HepG2 (cell line): Measurements from ENCODE around the gene PEF1. TPM values are rescaled to one million over a fixed set of nuclear protein-coding genes. Genes with fewer than 3 reads are reported as not detected.

Source experiments
- ATAC-seq: fragments of 200-7000 bp; cut with Tn5 transposase; 3 replicates; pipeline ENCODE4 v1.9.1; 2020; ENCODE audit warnings: mild to moderate bottlenecking, moderate library complexity
- BruUV-seq: library from RNA; stranded (reverse); fragments of 400-500 nt; replicated peaks from 2 replicates; lab custom pipeline; 2021; lab: Mats Ljungman, UMichigan
- CTCF ChIA-PET: fragments of 300-600 bp; formaldehyde crosslinking; extraction: SDS; loops from one replicate; lab custom pipeline; 2021; ENCODE audit warnings: low total read pairs, inconsistent platforms, low intra/inter-chr PET ratio; lab: Yijun Ruan, JAX
- POLR2A ChIA-PET: fragments of 350-600 bp; sonication (Branson Sonifier 250); formaldehyde crosslinking; loops from one replicate; lab custom pipeline; 2020; ENCODE audit warnings: antibody characterized with exemption, inconsistent platforms; lab: Yijun Ruan, JAX
- DNase-seq: peaks from one replicate; pipeline ENCODE4 v3.0.0-alpha.2; 2015; ENCODE audit warnings: low spot score
- FAIRE-seq: peaks from 3 replicates; lab custom pipeline; 2011; peaks lifted over from hg19 to GRCh38; lab: Jason Lieb, UNC
- H2AFZ ChIP-seq: one replicate; pipeline ENCODE4 v1.6.1; 2011; ENCODE audit warnings: low read length, inconsistent platforms
- H3K27ac ChIP-seq: fragments of 300-600 bp; 3 replicates; pipeline ENCODE4 v1.8.0; 2011; ENCODE audit warnings: mixed run types, mild to moderate bottlenecking, mixed read lengths, low read length, inconsistent platforms; ENCODE audit not compliant: insufficient read depth; ENCODE audit errors: extremely low read length
- H3K27me3 ChIP-seq, 2 experiments: fragments of 200-600 bp in 1 of 2; 2 replicates in 1 of 2; 3 replicates in 1 of 2; pipeline versions ENCODE4 v1.6.0 to v1.8.0; 2011; ENCODE audit warnings: low read length in 2 of 2, mild to moderate bottlenecking in 2 of 2, moderate library complexity in 2 of 2, inconsistent platforms in 1 of 2; ENCODE audit not compliant: insufficient read depth in 2 of 2, control insufficient read depth in 1 of 2
- H3K36me3 ChIP-seq, 2 experiments: fragments of 200-600 bp in 1 of 2; replicated peaks in 1 of 2; 2 replicates in 1 of 2; 3 replicates in 1 of 2; pipeline versions ENCODE4 v1.5.1 to v1.8.0; 2011; ENCODE audit warnings: low read length in 2 of 2, inconsistent platforms in 1 of 2; ENCODE audit not compliant: insufficient read depth in 2 of 2, control insufficient read depth in 1 of 2
- H3K4me1 ChIP-seq: 2 replicates; pipeline ENCODE4 v1.5.1; 2012; ENCODE audit warnings: low read length, inconsistent platforms; ENCODE audit not compliant: insufficient read depth
- H3K4me2 ChIP-seq: 2 replicates; pipeline ENCODE4 v1.6.0; 2011; ENCODE audit warnings: low read depth, low read length, inconsistent platforms
- H3K4me3 ChIP-seq, 3 experiments: fragments of 200-600 bp in 1 of 3; sonication (generic), shearing (Covaris generic) in 1 of 3; replicated peaks in 1 of 3; 2 replicates each; pipeline ENCODE4 v1.5.1; 2011 to 2016; ENCODE audit warnings: low read length in 3 of 3, inconsistent platforms in 2 of 3, low read depth in 2 of 3, mild to moderate bottlenecking in 2 of 3, control low read depth in 1 of 3, mixed read lengths in 1 of 3; ENCODE audit not compliant: insufficient read depth in 1 of 3
- H3K79me2 ChIP-seq: one replicate; pipeline ENCODE4 v1.6.1; 2011; ENCODE audit warnings: low read length, inconsistent platforms; ENCODE audit not compliant: insufficient read depth
- H3K9ac ChIP-seq: 2 replicates; pipeline ENCODE4 v1.6.0; 2011; ENCODE audit warnings: mild to moderate bottlenecking, low read depth, low read length, inconsistent platforms; ENCODE audit not compliant: insufficient read depth
- H3K9me3 ChIP-seq: 2 replicates; pipeline ENCODE4 v1.5.1; 2012; ENCODE audit warnings: mild to moderate bottlenecking, low read length
- H4K20me1 ChIP-seq: 2 replicates; pipeline ENCODE4 v1.6.0; 2011; ENCODE audit warnings: inconsistent platforms, mild to moderate bottlenecking, low read length, moderate library complexity; ENCODE audit not compliant: insufficient read depth
- KLF13 ChIP-seq: sonication (generic); formaldehyde crosslinking; IDR thresholded peaks from 2 replicates; pipeline ENCODE4 v1.4.0; 2020; ENCODE audit warnings: mild to moderate bottlenecking, missing genetic modification reagents
- NCOA1 ChIP-seq: sonication (generic); formaldehyde crosslinking; IDR thresholded peaks from 2 replicates; pipeline ENCODE4 v1.9.0; 2021; ENCODE audit warnings: missing genetic modification reagents
- ZBTB7A ChIP-seq: sonication (generic); formaldehyde crosslinking; IDR thresholded peaks from 2 replicates; pipeline ENCODE4 v1.8.0; 2022; ENCODE audit warnings: mild to moderate bottlenecking, missing genetic modification reagents
- ZMAT3 ChIP-seq: sonication (generic); formaldehyde crosslinking; conservative IDR thresholded peaks from 2 replicates; pipeline ENCODE4 v1.7.0; 2021; ENCODE audit warnings: missing genetic modification reagents
- ZNF317 ChIP-seq: sonication (generic); formaldehyde crosslinking; IDR thresholded peaks from 2 replicates; pipeline ENCODE4 v1.5.0; 2020; ENCODE audit warnings: mild to moderate bottlenecking, missing genetic modification reagents
- ZNF569 ChIP-seq: sonication (generic); formaldehyde crosslinking; IDR thresholded peaks from 2 replicates; pipeline ENCODE4 v1.5.0; 2020; ENCODE audit warnings: mild to moderate bottlenecking, missing genetic modification reagents, moderate library complexity, borderline replicate concordance
- ZNF768 ChIP-seq: sonication (generic); formaldehyde crosslinking; IDR thresholded peaks from 2 replicates; pipeline ENCODE4 v1.4.0; 2020; ENCODE audit warnings: missing genetic modification reagents
- ZNF83 ChIP-seq: sonication (generic); formaldehyde crosslinking; IDR thresholded peaks from 2 replicates; pipeline ENCODE4 v1.4.0; 2020; ENCODE audit warnings: missing genetic modification reagents, mild to moderate bottlenecking, borderline replicate concordance
- WGBS: methylation state at CpG from one replicate; pipeline ENCODE4 v1.1.6; 2017; ENCODE audit warnings: low lambda C conversion rate; 5-methylcytosine and 5-hydroxymethylcytosine counted together
- in situ Hi-C: cut with HindIII; loops from 2 replicates; pipeline ENCODE4 v1.10.0; 2017; ENCODE audit warnings: low pct_unique_long_range_greater_than_20kb; ENCODE audit not compliant: extremely low pct_ligation_motif_present
- intact Hi-C: fragments of 100-400 bp; cut with micrococcal nuclease; formaldehyde crosslinking; loops from one replicate; pipeline ENCODE4 v1.10.0; 2022; ENCODE audit not compliant: unreplicated experiment
- polyA plus RNA-seq, 8 experiments: library from polyadenylated mRNA; depleted of rRNA in 3 of 8; stranded (reverse) in 7 of 8; unstranded in 1 of 8; fragments of >200 nt; fragmentation: Illumina TruSeq in 4 of 8; extraction: Trizol in 4 of 8; gene quantifications; 2 replicates each; pipeline versions ENCODE4 v1.2.1 to v1.2.3, GENCODE V29; 2011 to 2016; ENCODE audit warnings: low read depth in 4 of 8, missing spikeins in 1 of 8, mixed read lengths in 1 of 8; ENCODE audit not compliant: insufficient read depth in 1 of 8
- total RNA-seq, 5 experiments: library from RNA; depleted of rRNA; stranded (reverse); fragments of >200 nt; fragmentation: Illumina TruSeq; extraction: Trizol; gene quantifications; 2 replicates each; pipeline ENCODE4 v1.2.3, GENCODE V29; 2016; ENCODE audit warnings: low read depth in 1 of 5
- TF ChIP-seq, protein P1 (sequence below): sonication (generic); formaldehyde crosslinking; conservative IDR thresholded peaks from 2 replicates; pipeline ENCODE4 v1.4.0; 2020; ENCODE audit warnings: missing genetic modification reagents
- TF ChIP-seq, protein P2 (sequence below): sonication (generic); formaldehyde crosslinking; IDR thresholded peaks from 2 replicates; pipeline ENCODE4 v1.5.0; 2020; ENCODE audit warnings: missing genetic modification reagents
- TF ChIP-seq, protein P3 (sequence below), 2 experiments: sonication (generic) in 1 of 2; formaldehyde crosslinking in 1 of 2; IDR thresholded peaks; 2 replicates each; pipeline versions ENCODE4 v1.5.1 to v1.6.1; 2011 to 2020; ENCODE audit warnings: borderline replicate concordance in 1 of 2, low read depth in 1 of 2, low read length in 1 of 2, mild to moderate bottlenecking in 1 of 2, missing genetic modification reagents in 1 of 2, moderate library complexity in 1 of 2
- TF ChIP-seq, protein P4 (sequence below): sonication (generic); formaldehyde crosslinking; IDR thresholded peaks from 2 replicates; pipeline ENCODE4 v1.8.1; 2023; ENCODE audit warnings: missing genetic modification reagents, mild to moderate bottlenecking, borderline replicate concordance

PEF1 gene
- total and polyA plus RNA-seq, 2 of the 13 experiments (the other 11 are each of a cell fraction or from before 2014, with no cell fraction given) = 57.1 to 57.8 TPM

DNA sequence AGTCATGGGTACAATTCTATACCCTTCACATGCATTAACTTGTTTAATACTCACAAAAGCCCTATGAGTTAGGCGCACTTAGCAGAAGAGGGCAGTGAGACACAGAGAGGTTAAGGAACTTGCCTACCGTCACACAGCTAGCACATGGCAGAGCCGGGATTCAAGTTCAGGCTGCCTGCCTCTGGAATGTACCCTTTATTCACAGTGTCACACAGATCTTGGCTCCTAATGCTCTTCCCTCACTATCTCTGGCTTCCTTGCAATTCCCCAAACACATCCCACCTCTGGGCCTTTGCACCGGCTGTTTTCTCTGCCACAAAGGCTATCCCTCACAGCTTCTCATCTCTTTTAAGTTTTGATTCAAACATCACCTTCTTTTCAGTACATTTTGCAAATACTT, 34.0 kb upstream of the PEF1 start:
- no TSS peak for BruUV-seq
- H4K20me1 ChIP-seq = no peaks in the 10 kb centered on the region
- no peaks in the 10 kb centered on the region for H3K4me1 ChIP-seq
- H3K79me2 ChIP-seq = no peaks in the 10 kb centered on the region
- DNase-seq (no peak), FAIRE-seq (no peak), ATAC-seq (no peak)
- TF ChIP-seq, protein P1, sequence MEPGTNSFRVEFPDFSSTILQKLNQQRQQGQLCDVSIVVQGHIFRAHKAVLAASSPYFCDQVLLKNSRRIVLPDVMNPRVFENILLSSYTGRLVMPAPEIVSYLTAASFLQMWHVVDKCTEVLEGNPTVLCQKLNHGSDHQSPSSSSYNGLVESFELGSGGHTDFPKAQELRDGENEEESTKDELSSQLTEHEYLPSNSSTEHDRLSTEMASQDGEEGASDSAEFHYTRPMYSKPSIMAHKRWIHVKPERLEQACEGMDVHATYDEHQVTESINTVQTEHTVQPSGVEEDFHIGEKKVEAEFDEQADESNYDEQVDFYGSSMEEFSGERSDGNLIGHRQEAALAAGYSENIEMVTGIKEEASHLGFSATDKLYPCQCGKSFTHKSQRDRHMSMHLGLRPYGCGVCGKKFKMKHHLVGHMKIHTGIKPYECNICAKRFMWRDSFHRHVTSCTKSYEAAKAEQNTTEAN (CRISPR knock-in tag) = no peak
- TF ChIP-seq ZNF768 (CRISPR knock-in tag) = peak; percentile 63; the same call in 1 of the 2 replicates
- ChIA-PET CTCF (no interaction called here), POLR2A (interaction anchor here (1.2 to 2.1 kb wide), 2 partner anchors 26 to 37 kb away, joined by 3 to 7 read pairs; partner anchors contain the start of gene COL16A1)
- H2AFZ ChIP-seq = no peak overlapping the region
- in situ Hi-C loops = no loop called here
- intact Hi-C loops = no loop called here
- no peaks in the 10 kb centered on the region for H3K9me3 ChIP-seq
- H3K4me3 ChIP-seq = no peak overlapping the region
- H3K4me2 ChIP-seq = no peak overlapping the region
- H3K27ac ChIP-seq = no peak overlapping the region
- H3K9ac ChIP-seq = no peak overlapping the region
- WGBS = 93% methylated on average over 4 of the region's 4 CpGs
- no peaks in the 10 kb centered on the region for H3K36me3 ChIP-seq
- H3K27me3 ChIP-seq = no peaks in the 10 kb centered on the region

DNA sequence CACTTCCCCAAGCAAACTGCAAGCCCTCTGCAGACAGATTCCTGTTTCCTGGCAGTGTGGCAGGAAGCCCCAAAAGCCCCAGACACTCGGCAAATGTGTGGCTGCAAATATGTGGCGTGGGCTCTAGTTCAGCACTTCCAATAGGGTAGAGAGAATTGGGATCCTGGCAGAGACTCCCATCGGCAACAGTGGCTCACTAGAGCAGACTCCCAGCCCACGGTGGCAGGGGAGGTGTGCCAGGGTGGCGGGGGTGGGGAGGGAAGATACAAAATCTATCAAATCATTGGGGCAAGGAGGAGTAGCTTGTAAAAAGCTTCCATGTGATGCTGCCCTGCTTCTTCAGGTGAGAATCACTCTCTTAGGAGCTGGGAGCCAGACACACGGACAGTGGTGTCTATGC, 33.3 kb upstream of the PEF1 start:
- H3K27me3 ChIP-seq = no peaks in the 10 kb centered on the region
- H3K36me3 ChIP-seq = no peaks in the 10 kb centered on the region
- H2AFZ ChIP-seq = no peak overlapping the region
- CTCF ChIA-PET = no interaction called here
- H3K4me1 ChIP-seq = no peaks in the 10 kb centered on the region
- 89% methylated on average over 6 of the region's 6 CpGs for WGBS
- in situ Hi-C loops = no loop called here
- no peak for DNase-seq
- no peaks in the 10 kb centered on the region for H4K20me1 ChIP-seq
- ATAC-seq = no peak
- no peak overlapping the region for H3K9ac ChIP-seq
- H3K9me3 ChIP-seq = no peaks in the 10 kb centered on the region
- BruUV-seq = no TSS peak
- FAIRE-seq = no peak
- intact Hi-C loops = no loop called here
- H3K4me2 ChIP-seq = no peak overlapping the region
- H3K79me2 ChIP-seq = no peaks in the 10 kb centered on the region
- H3K27ac ChIP-seq = no peak overlapping the region
- POLR2A ChIA-PET = interaction anchor here (2.1 kb wide), 1 partner anchor 27 kb away, joined by 7 read pairs; the partner anchor contains the start of gene COL16A1
- H3K4me3 ChIP-seq = no peak overlapping the region
- no peak for TF ChIP-seq KLF13 (CRISPR knock-in tag)
- TF ChIP-seq ZNF83 = no peak
- TF ChIP-seq, protein P2, sequence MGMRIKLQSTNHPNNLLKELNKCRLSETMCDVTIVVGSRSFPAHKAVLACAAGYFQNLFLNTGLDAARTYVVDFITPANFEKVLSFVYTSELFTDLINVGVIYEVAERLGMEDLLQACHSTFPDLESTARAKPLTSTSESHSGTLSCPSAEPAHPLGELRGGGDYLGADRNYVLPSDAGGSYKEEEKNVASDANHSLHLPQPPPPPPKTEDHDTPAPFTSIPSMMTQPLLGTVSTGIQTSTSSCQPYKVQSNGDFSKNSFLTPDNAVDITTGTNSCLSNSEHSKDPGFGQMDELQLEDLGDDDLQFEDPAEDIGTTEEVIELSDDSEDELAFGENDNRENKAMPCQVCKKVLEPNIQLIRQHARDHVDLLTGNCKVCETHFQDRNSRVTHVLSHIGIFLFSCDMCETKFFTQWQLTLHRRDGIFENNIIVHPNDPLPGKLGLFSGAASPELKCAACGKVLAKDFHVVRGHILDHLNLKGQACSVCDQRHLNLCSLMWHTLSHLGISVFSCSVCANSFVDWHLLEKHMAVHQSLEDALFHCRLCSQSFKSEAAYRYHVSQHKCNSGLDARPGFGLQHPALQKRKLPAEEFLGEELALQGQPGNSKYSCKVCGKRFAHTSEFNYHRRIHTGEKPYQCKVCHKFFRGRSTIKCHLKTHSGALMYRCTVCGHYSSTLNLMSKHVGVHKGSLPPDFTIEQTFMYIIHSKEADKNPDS = no peak
- no peak for TF ChIP-seq ZNF569 (CRISPR knock-in tag)
- TF ChIP-seq, protein P3, sequence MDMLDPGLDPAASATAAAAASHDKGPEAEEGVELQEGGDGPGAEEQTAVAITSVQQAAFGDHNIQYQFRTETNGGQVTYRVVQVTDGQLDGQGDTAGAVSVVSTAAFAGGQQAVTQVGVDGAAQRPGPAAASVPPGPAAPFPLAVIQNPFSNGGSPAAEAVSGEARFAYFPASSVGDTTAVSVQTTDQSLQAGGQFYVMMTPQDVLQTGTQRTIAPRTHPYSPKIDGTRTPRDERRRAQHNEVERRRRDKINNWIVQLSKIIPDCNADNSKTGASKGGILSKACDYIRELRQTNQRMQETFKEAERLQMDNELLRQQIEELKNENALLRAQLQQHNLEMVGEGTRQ (IDR thresholded peaks at IDR 0.05; ENCODE audit: low read depth, low read length) = no peak
- TF ChIP-seq, protein P3 (CRISPR knock-in tag; IDR thresholded peaks at IDR 0.05; ENCODE audit: borderline replicate concordance) = no peak
- no peak for TF ChIP-seq ZMAT3
- TF ChIP-seq NCOA1 = no peak
- TF ChIP-seq ZNF317 (CRISPR knock-in tag) = no peak
- TF ChIP-seq ZBTB7A (CRISPR knock-in tag) = no peak
- TF ChIP-seq, protein P4, sequence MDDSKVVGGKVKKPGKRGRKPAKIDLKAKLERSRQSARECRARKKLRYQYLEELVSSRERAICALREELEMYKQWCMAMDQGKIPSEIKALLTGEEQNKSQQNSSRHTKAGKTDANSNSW = no peak
